Breast epithelium (tissue), 4 donors: ENCODE results near the gene PLOD1. TPM values are rescaled to one million over a fixed set of nuclear protein-coding genes. Genes with fewer than 3 reads are reported as not detected.
A peak's percentile ranks its signal among the peaks of the same experiment; 100 is the strongest.

Experiments used
- DNase-seq, 2 donors: peaks; one replicate each; pipeline ENCODE4 v3.0.0-alpha.2; 2019; ENCODE audit warnings: low spot score in 2 of 2
- H3K27ac ChIP-seq, 2 donors: fragments of 200-600 bp; sonication (generic) in 1 of 2; one replicate each; pipeline ENCODE4 v1.5.1; 2016 to 2019; ENCODE audit warnings: mild to moderate bottlenecking in 1 of 2
- H3K27me3 ChIP-seq, 2 donors: fragments of 200-600 bp; sonication (generic) in 1 of 2; one replicate each; pipeline versions ENCODE4 v1.5.1 to v1.6.0; 2017 to 2019; ENCODE audit warnings: control low read depth in 1 of 2, mild to moderate bottlenecking in 1 of 2
- H3K36me3 ChIP-seq: fragments of 200-600 bp; one replicate; pipeline ENCODE4 v1.5.1; 2019
- H3K4me1 ChIP-seq, 2 donors: fragments of 200-600 bp; sonication (generic); one replicate each; pipeline ENCODE4 v1.5.1; 2016 to 2019; ENCODE audit warnings: control low read depth in 1 of 2
- H3K4me3 ChIP-seq, 3 donors: fragments of 200-600 bp; sonication (generic); 1 replicate in 2 of 3; 2 replicates in 1 of 3; pipeline ENCODE4 v1.5.1; 2016 to 2019; ENCODE audit warnings: mild to moderate bottlenecking in 3 of 3, moderate library complexity in 2 of 3
- H3K9me3 ChIP-seq, 2 donors: fragments of 200-600 bp; sonication (generic) in 1 of 2; one replicate each; pipeline ENCODE4 v1.5.1; 2016 to 2019; ENCODE audit warnings: control low read depth in 1 of 2
- POLR2A ChIP-seq: fragments of 450-650 bp; IDR thresholded peaks from one replicate; pipeline ENCODE4 v1.6.1; 2016; ENCODE audit warnings: antibody characterized with exemption, mild to moderate bottlenecking, moderate library complexity
- POLR2AphosphoS5 ChIP-seq, 3 donors: sonication (generic); formaldehyde crosslinking; IDR thresholded peaks; one replicate each; pipeline ENCODE4 v1.6.1; 2017; ENCODE audit warnings: antibody characterized with exemption in 3 of 3
- intact Hi-C: fragments of 100-400 bp; cut with DNase I; formaldehyde crosslinking; loops from one replicate; pipeline ENCODE4 v1.15.1; 2023; ENCODE audit warnings: low total_unique reads
- total RNA-seq, 3 donors: library from RNA; depleted of rRNA; stranded (reverse); fragments of >200 nt; gene quantifications; one replicate each; pipeline ENCODE4 v1.1.0, GENCODE V29; 2016
- TF ChIP-seq, protein P1 (sequence below), 3 donors: fragments of 450-650 bp; IDR thresholded peaks; one replicate each; pipeline ENCODE4 v1.5.1; 2016 to 2017; ENCODE audit warnings: antibody characterized with exemption in 3 of 3, mild to moderate bottlenecking in 3 of 3, moderate library complexity in 3 of 3

The PLOD1 gene
- total RNA-seq, 3 donors from 2014 or later: 45.9 to 86.1 (median 57.5) TPM

DNA sequence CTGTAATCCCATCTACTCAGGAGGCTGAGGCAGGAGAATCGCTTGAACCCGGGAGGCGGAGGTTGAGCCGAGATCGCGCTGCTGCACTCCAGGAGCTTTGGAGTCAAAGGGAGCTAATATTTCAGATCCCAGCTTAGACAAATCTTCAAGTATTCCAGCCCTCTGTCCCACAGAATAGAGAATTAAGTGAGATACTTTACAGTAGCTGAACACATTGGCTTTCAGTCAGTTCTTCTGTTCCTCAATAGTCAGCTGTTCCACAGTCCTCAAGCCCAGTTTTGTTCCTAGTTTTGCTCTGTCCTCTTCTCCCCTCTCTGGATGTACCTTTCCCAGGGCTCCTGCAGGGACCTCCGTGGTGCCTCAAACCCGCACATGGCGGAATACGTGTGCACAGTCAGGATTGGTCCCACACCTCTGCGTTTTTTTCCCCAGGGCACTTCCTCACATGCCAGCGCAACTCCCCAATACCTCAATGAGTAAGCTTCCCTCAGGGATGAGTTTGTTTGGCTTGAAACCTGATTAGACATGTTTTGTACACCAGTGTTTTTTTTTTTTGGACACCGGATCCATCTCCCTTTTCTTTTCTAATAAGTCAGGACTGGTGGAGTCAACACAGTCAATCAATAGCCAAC, 47.0 kb downstream of the PLOD1 start:
- no peaks in the 10 kb centered on the region for H3K36me3 ChIP-seq
- peak overlapping the region; percentile 94 to 98 for H3K27ac ChIP-seq
- DNase-seq: no peak
- H3K9me3 ChIP-seq: no peaks in the 10 kb centered on the region
- intact Hi-C loops: no loop called here
- no peaks in the 10 kb centered on the region for H3K27me3 ChIP-seq
- peak overlapping the region in 2 of 3 donors; percentile 96 to 97 for H3K4me3 ChIP-seq
- H3K4me1 ChIP-seq: peaks cover 2 to 10% of the 10 kb centered on the region in 2 donors
- no peak for TF ChIP-seq POLR2A
- TF ChIP-seq, protein P1, sequence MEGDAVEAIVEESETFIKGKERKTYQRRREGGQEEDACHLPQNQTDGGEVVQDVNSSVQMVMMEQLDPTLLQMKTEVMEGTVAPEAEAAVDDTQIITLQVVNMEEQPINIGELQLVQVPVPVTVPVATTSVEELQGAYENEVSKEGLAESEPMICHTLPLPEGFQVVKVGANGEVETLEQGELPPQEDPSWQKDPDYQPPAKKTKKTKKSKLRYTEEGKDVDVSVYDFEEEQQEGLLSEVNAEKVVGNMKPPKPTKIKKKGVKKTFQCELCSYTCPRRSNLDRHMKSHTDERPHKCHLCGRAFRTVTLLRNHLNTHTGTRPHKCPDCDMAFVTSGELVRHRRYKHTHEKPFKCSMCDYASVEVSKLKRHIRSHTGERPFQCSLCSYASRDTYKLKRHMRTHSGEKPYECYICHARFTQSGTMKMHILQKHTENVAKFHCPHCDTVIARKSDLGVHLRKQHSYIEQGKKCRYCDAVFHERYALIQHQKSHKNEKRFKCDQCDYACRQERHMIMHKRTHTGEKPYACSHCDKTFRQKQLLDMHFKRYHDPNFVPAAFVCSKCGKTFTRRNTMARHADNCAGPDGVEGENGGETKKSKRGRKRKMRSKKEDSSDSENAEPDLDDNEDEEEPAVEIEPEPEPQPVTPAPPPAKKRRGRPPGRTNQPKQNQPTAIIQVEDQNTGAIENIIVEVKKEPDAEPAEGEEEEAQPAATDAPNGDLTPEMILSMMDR (IDR thresholded peaks at IDR 0.05): no peak
- TF ChIP-seq POLR2AphosphoS5 (IDR thresholded peaks at IDR 0.05): no peak

DNA sequence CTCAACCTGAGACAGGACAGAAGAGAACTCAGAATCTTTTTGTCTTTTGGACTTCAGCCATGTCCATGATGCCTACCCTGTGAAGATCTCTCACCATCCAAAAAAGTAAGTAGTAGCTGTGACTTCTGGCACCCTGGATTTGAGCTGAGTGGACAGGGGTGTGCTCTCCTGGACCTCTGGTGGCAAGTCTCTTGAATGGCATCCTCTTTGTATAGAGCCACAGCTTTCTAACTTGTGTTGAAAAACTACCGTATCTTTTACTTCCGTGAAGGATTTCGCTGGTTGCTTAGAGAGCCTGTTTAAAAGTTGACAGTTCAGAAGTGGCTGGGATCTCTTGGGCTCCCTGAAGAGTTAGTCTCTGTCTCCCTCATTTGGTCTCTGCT, 47.5 kb downstream of the PLOD1 start:
- no peak for DNase-seq
- no peaks in the 10 kb centered on the region for H3K9me3 ChIP-seq
- peaks cover 2 to 10% of the 10 kb centered on the region in 2 donors for H3K4me1 ChIP-seq
- intact Hi-C loops: no loop called here
- H3K4me3 ChIP-seq: no peak overlapping the region
- H3K27ac ChIP-seq: peak overlapping the region in 1 of 2 donors; percentile 45
- TF ChIP-seq POLR2AphosphoS5 (IDR thresholded peaks at IDR 0.05) (no peak), POLR2A (no peak)
- TF ChIP-seq, protein P1 (IDR thresholded peaks at IDR 0.05): no peak
- H3K27me3 ChIP-seq: no peaks in the 10 kb centered on the region
- no peaks in the 10 kb centered on the region for H3K36me3 ChIP-seq

DNA sequence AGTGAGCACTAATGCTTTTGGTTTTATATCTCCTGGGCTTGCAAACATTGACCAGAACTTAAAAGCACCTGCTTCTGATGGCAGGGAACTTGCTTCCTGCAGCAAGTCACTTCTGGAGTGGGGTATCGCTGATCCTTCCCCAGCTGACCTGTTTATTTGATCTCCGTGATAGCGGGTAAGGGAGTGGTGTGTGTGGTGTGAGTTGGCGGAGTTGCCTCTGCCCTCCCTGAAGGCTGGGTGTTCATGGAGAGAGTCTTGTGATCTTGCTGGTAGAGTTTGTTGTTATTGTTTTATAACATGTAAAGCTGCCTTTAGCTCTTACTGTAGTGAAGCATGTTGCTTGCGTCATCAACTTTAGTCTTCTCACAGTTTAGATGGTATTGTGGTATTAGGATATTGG, 49.6 kb downstream of the PLOD1 start:
- H3K9me3 ChIP-seq: no peaks in the 10 kb centered on the region
- H3K27me3 ChIP-seq: no peaks in the 10 kb centered on the region
- peaks cover 2 to 10% of the 10 kb centered on the region in 2 donors for H3K4me1 ChIP-seq
- no peak overlapping the region for H3K27ac ChIP-seq
- no peak for DNase-seq
- H3K4me3 ChIP-seq: no peak overlapping the region
- H3K36me3 ChIP-seq: no peaks in the 10 kb centered on the region
- TF ChIP-seq, protein P1 (IDR thresholded peaks at IDR 0.05): no peak
- TF ChIP-seq POLR2A (no peak), POLR2AphosphoS5 (IDR thresholded peaks at IDR 0.05) (no peak)
- intact Hi-C loops: no loop called here

DNA sequence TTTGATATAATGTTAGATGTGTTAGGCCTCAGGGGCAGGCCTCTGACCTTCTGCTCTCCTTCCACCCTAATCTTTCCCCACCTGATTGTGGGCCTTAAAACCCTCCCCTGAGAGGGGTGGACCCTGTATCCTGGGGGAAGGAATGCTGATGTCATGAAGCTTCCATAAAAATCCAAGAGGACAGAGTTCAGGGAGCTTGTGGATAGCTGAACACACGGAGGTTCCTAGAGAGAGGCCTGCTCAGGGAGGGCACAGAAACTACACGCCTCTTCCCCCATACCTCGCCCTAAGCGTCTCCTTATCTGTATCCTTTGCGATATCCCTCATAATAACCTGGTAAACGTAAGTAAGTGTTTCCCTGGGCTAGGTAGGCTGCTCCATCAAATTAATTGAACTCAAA, 50.1 kb downstream of the PLOD1 start:
- intact Hi-C loops: no loop called here
- DNase-seq: no peak

DNA sequence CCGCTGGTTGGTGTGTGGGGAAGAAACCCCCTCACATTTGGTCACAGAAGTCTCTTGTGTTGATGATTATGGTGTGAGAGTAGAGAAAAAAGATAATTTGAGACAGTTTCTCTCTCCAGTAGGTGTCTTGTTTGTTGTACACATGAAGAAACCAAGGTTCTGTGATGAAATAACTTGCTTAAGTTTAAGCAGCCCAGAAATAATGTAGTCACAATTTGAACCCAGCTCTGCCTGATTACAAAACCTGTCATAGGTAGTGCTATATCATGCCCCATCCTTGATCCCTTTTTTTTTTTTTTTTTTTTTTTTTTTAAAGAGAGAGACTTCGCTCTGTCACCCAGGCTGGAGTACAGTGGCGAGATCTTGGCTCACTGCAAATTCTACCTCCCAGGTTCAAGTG, 50.7 kb downstream of the PLOD1 start:
- TF ChIP-seq, protein P1 (IDR thresholded peaks at IDR 0.05): no peak
- TF ChIP-seq POLR2A: no peak
- TF ChIP-seq POLR2AphosphoS5 (IDR thresholded peaks at IDR 0.05): no peak
- no peaks in the 10 kb centered on the region for H3K9me3 ChIP-seq
- peaks cover under 1% of the 10 kb centered on the region for H3K36me3 ChIP-seq
- H3K4me1 ChIP-seq: peaks cover 2 to 10% of the 10 kb centered on the region in 2 donors
- H3K27ac ChIP-seq: peak overlapping the region in 1 of 2 donors; percentile 52
- H3K4me3 ChIP-seq: no peak overlapping the region
- intact Hi-C loops: no loop called here
- DNase-seq: no peak
- no peaks in the 10 kb centered on the region for H3K27me3 ChIP-seq

More for the DNA sequence above, 50.1 kb downstream of the PLOD1 start:
- no peaks in the 10 kb centered on the region for H3K36me3 ChIP-seq
- no peaks in the 10 kb centered on the region for H3K27me3 ChIP-seq
- TF ChIP-seq, protein P1 (IDR thresholded peaks at IDR 0.05): no peak
- TF ChIP-seq POLR2A: no peak
- no peak for TF ChIP-seq POLR2AphosphoS5 (IDR thresholded peaks at IDR 0.05)
- H3K4me1 ChIP-seq: peaks cover 2 to 10% of the 10 kb centered on the region in 2 donors
- no peaks in the 10 kb centered on the region for H3K9me3 ChIP-seq
- no peak overlapping the region for H3K4me3 ChIP-seq
- H3K27ac ChIP-seq: no peak overlapping the region
